Measurements from ENCODE around the gene SMG6.

DNA sequence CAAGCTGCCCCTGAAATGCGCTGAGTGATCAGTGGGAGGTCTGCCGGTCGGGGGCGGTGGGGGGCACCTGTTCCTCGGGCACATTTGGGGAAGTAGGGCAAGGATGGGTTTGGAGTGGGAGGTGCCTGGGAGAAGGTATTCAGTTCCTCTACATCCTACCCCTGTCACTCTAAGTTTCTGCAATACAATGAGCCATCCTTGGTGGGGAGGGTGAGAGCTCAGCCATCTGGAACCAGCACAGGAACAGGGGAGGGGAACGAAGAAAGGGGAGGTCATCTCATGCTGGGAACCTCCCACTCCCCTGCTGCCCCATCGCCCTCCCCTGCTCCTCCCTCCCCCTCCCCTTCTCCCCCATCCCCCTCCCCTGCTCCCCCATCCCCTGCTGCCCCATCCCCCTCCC is 269.4 kb downstream of the SMG6 start:
- TF ChIP-seq, protein P1, sequence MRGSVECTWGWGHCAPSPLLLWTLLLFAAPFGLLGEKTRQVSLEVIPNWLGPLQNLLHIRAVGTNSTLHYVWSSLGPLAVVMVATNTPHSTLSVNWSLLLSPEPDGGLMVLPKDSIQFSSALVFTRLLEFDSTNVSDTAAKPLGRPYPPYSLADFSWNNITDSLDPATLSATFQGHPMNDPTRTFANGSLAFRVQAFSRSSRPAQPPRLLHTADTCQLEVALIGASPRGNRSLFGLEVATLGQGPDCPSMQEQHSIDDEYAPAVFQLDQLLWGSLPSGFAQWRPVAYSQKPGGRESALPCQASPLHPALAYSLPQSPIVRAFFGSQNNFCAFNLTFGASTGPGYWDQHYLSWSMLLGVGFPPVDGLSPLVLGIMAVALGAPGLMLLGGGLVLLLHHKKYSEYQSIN (CRISPR knock-in tag; IDR thresholded peaks at IDR 0.05; ENCODE audit: borderline replicate concordance): no peak
- TF ChIP-seq RFX5 (IDR thresholded peaks at IDR 0.05; ENCODE audit: low read depth, low read length): no peak

Data from HepG2 (cell line).